OCI-LY3 (cell line): Measurements from ENCODE around the gene ZNF346.

Experiments used
- CTCF ChIP-seq: fragments of 200-600, 300-600 bp; sonication (generic); IDR thresholded peaks from 2 replicates; pipeline ENCODE4 v1.5.1; 2014; ENCODE audit warnings: antibody characterized with exemption, low read length, low read depth
- EZH2phosphoT487 ChIP-seq: fragments of 200-600 bp; shearing (Covaris generic); IDR thresholded peaks from 2 replicates; pipeline ENCODE4 v1.6.1; 2018; ENCODE audit warnings: antibody characterized with exemption, mixed run types, low read depth

DNA sequence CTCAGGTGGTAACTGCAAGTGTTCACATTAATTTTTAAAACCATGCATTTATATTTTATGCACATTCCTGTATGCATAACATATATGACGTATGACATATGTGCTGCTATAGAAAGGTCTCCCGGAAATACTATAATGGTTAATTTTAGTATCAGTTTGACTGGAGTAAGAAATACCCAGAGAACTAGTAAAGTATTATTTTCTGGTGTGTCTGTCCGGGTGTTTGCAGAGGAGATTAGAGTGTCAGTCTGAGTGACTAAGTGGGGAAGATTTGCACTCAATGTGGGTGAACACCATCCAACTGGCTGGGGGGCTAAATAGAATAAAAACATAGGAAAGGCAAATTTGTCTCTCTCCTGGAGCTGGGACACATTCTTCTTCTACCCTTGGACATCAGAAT lies 42.8 kb upstream of the ZNF346 start:
- TF ChIP-seq CTCF = no peak
- no peak for TF ChIP-seq EZH2phosphoT487
